ENCODE measurements around the gene ATF5. TPM values are rescaled to one million over a fixed set of nuclear protein-coding genes. Genes with fewer than 3 reads are reported as not detected.

Gene ATF5
- polyA plus RNA-seq, 3 donors = 5.8 to 22.1 (median 6.0) TPM

- Histone ChIP-seq H3K4me3 (replicated peaks in 1 of 3; ENCODE audit: low read depth in 2 of 3, low read length in 3 of 3) (peak overlapping the region in 1 of 3 experiments; percentile 91), H3K27ac (ENCODE audit: low read depth in 1 of 2, low read length in 2 of 2) (peak overlapping the region in 1 of 2 donors; percentile 88), H4K20me1 (ENCODE audit: insufficient read depth, low read length) (peaks cover 60% of the 10 kb centered on the region), H3K4me1 (ENCODE audit: control insufficient read depth in 1 of 2, insufficient read depth in 2 of 2, low read length in 2 of 2) (peaks cover 33 to 49% of the 10 kb centered on the region in 2 donors), H3K9me3 (replicated peaks in 1 of 2; ENCODE audit: control insufficient read depth in 1 of 2, insufficient read depth in 1 of 2, low read length in 2 of 2) (no peaks in the 10 kb centered on the region), H3K36me3 (replicated peaks in 1 of 2; ENCODE audit: control insufficient read depth in 1 of 2, insufficient read depth in 2 of 2, low read length in 2 of 2) (peaks cover 17 to 39% of the 10 kb centered on the region in 2 donors), H3K27me3 (ENCODE audit: control insufficient read depth in 2 of 2, insufficient read depth in 2 of 2, low read length in 2 of 2) (no peaks in the 10 kb centered on the region), H3K4me2 (replicated peaks; ENCODE audit: extremely low read depth, low read length, poor library complexity, severe bottlenecking) (peak overlapping the region; percentile 89), H2AFZ (ENCODE audit: insufficient read depth, low read depth, low read length, poor library complexity, severe bottlenecking) (no peak overlapping the region), H3K79me2 (ENCODE audit: insufficient read depth, low read length) (peaks cover 25% of the 10 kb centered on the region), H3K9ac (ENCODE audit: insufficient read depth, low read length, poor library complexity, severe bottlenecking) (no peak overlapping the region)
- H3K4me3 Mint-ChIP-seq = peak overlapping the region; percentile 90 to 97
- H3K9me3 Mint-ChIP-seq = peaks cover 0 to 4% (median 0%) of the 10 kb centered on the region in 7 donors
- 72% methylated on average over 12 of the region's 15 CpGs for WGBS (ENCODE audit: insufficient coverage)
- intact Hi-C loops (cut with micrococcal nuclease) = no loop called here
- no peak for TF ChIP-seq CTCF (IDR thresholded peaks at IDR 0.05)
- peaks cover 33 to 36% of the 10 kb centered on the region in 2 donors for H3K36me3 Mint-ChIP-seq
- H3K27ac Mint-ChIP-seq = peak overlapping the region in 6 of 7 donors; percentile 96 to 100 (median 97)
- peaks cover 42% of the 10 kb centered on the region for H3K4me1 Mint-ChIP-seq
- peak in 2 of 3 donors; percentile 43 to 49 for DNase-seq
- peaks cover 2 to 9% (median 9%) of the 10 kb centered on the region in 3 donors for H3K27me3 Mint-ChIP-seq (ENCODE audit: low read depth in 3 of 3)
Measured at GRCh38 chr19:49930483-49931011, 1.5 kb downstream of the ATF5 start.

GRCh38 chr19:49931293-49932040 is 2.5 kb downstream of the ATF5 start:
- Histone ChIP-seq H2AFZ (ENCODE audit: insufficient read depth, low read depth, low read length, poor library complexity, severe bottlenecking) (no peak overlapping the region), H3K36me3 (replicated peaks in 1 of 2; ENCODE audit: control insufficient read depth in 1 of 2, insufficient read depth in 2 of 2, low read length in 2 of 2) (peaks cover 15 to 36% of the 10 kb centered on the region in 2 donors), H3K4me1 (ENCODE audit: control insufficient read depth in 1 of 2, insufficient read depth in 2 of 2, low read length in 2 of 2) (peaks cover 32 to 44% of the 10 kb centered on the region in 2 donors), H4K20me1 (ENCODE audit: insufficient read depth, low read length) (peaks cover 54% of the 10 kb centered on the region), H3K27ac (ENCODE audit: low read depth in 1 of 2, low read length in 2 of 2) (no peak overlapping the region), H3K4me2 (replicated peaks; ENCODE audit: extremely low read depth, low read length, poor library complexity, severe bottlenecking) (no peak overlapping the region), H3K4me3 (replicated peaks in 1 of 3; ENCODE audit: low read depth in 2 of 3, low read length in 3 of 3) (no peak overlapping the region), H3K9me3 (replicated peaks in 1 of 2; ENCODE audit: control insufficient read depth in 1 of 2, insufficient read depth in 1 of 2, low read length in 2 of 2) (no peaks in the 10 kb centered on the region), H3K79me2 (ENCODE audit: insufficient read depth, low read length) (peaks cover 16% of the 10 kb centered on the region), H3K27me3 (ENCODE audit: control insufficient read depth in 2 of 2, insufficient read depth in 2 of 2, low read length in 2 of 2) (no peaks in the 10 kb centered on the region), H3K9ac (ENCODE audit: insufficient read depth, low read length, poor library complexity, severe bottlenecking) (no peak overlapping the region)
- Mint-ChIP-seq H3K4me1 (peaks cover 39% of the 10 kb centered on the region), H3K4me3 (no peak overlapping the region), H3K36me3 (peaks cover 30 to 31% of the 10 kb centered on the region in 2 donors), H3K9me3 (peaks cover 0 to 4% (median 0%) of the 10 kb centered on the region in 7 donors), H3K27me3 (ENCODE audit: low read depth in 3 of 3) (peaks cover 6 to 15% (median 12%) of the 10 kb centered on the region in 3 donors), H3K27ac (peak overlapping the region in 2 of 7 donors; percentile 10 to 30)
- 93% methylated on average over 4 of the region's 7 CpGs for WGBS (ENCODE audit: insufficient coverage)
- no peak for DNase-seq
- intact Hi-C loops (cut with micrococcal nuclease) = no loop called here
- TF ChIP-seq CTCF (IDR thresholded peaks at IDR 0.05) = no peak

Measured in CD14-positive monocyte (primary cell).